Mesothelial cell of epicardium (in vitro differentiated cells): Measurements from ENCODE around the gene BEAN1. TPM values are rescaled to one million over a fixed set of nuclear protein-coding genes. Genes with fewer than 3 reads are reported as not detected.

Experiments used
- DNase-seq, 2 experiments: peaks; one replicate each; pipeline ENCODE4 v3.0.0; 2021; ENCODE audit warnings: low spot score in 2 of 2; ENCODE audit not compliant: unreplicated experiment in 2 of 2
- H3K27ac Mint-ChIP-seq: 2 replicates; pipeline ENCODE4 v1.8.0; 2021; ENCODE audit warnings: mixed read lengths
- H3K27me3 Mint-ChIP-seq: 2 replicates; pipeline ENCODE4 v1.8.0; 2021; ENCODE audit warnings: low read depth, mixed read lengths
- H3K36me3 Mint-ChIP-seq: 2 replicates; pipeline ENCODE4 v1.8.0; 2021; ENCODE audit warnings: mixed read lengths
- H3K4me1 Mint-ChIP-seq: 2 replicates; pipeline ENCODE4 v1.8.0; 2021; ENCODE audit warnings: mixed read lengths
- H3K4me3 Mint-ChIP-seq: 2 replicates; pipeline ENCODE4 v1.8.0; 2021; ENCODE audit warnings: mild to moderate bottlenecking, moderate library complexity, mixed read lengths
- H3K9me3 Mint-ChIP-seq: 2 replicates; pipeline ENCODE4 v1.8.0; 2021; ENCODE audit warnings: mixed read lengths
- total RNA-seq: library from RNA; stranded (reverse); gene quantifications from 3 replicates; pipeline ENCODE4 v1.2.1, GENCODE V29; 2021
- TF ChIP-seq, protein P1 (sequence below): fragments of 200-600 bp; sonication (generic); IDR thresholded peaks from one replicate; pipeline ENCODE4 v1.5.0; 2021; ENCODE audit warnings: antibody characterized with exemption; ENCODE audit not compliant: unreplicated experiment

BEAN1 gene
- total RNA-seq, 1 donor from 2014 or later, result 1.1 TPM

DNA sequence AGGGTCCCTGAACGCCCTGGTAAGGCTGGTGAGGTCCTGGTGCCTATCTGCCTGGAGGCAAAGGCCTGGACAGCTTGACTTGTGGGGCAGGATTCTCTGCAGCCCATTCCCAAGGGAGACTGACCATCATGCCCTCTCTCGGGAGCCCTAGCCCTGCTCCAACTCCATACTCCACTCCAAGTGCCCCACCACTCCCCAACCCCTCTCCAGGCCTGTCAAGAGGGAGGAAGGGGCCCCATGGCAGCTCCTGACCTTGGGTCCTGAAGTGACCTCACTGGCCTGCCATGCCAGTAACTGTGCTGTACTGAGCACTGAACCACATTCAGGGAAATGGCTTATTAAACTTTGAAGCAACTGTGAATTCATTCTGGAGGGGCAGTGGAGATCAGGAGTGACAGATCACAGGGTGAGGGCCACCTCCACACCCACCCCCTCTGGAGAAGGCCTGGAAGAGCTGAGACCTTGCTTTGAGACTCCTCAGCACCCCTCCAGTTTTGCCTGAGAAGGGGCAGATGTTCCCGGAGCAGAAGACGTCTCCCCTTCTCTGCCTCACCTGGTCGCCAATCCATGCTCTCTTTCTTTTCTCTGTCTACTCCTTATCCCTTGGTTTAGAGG is 23.5 kb upstream of the BEAN1 start:
- Mint-ChIP-seq H3K36me3 (no peaks in the 10 kb centered on the region), H3K4me1 (peaks cover 18% of the 10 kb centered on the region), H3K27ac (no peak overlapping the region), H3K9me3 (peaks cover 6% of the 10 kb centered on the region), H3K27me3 (peaks cover 14% of the 10 kb centered on the region), H3K4me3 (no peak overlapping the region)
- DNase-seq, result peak in 1 of 2 experiments; percentile 21
- TF ChIP-seq, protein P1, sequence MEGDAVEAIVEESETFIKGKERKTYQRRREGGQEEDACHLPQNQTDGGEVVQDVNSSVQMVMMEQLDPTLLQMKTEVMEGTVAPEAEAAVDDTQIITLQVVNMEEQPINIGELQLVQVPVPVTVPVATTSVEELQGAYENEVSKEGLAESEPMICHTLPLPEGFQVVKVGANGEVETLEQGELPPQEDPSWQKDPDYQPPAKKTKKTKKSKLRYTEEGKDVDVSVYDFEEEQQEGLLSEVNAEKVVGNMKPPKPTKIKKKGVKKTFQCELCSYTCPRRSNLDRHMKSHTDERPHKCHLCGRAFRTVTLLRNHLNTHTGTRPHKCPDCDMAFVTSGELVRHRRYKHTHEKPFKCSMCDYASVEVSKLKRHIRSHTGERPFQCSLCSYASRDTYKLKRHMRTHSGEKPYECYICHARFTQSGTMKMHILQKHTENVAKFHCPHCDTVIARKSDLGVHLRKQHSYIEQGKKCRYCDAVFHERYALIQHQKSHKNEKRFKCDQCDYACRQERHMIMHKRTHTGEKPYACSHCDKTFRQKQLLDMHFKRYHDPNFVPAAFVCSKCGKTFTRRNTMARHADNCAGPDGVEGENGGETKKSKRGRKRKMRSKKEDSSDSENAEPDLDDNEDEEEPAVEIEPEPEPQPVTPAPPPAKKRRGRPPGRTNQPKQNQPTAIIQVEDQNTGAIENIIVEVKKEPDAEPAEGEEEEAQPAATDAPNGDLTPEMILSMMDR, result no peak

DNA sequence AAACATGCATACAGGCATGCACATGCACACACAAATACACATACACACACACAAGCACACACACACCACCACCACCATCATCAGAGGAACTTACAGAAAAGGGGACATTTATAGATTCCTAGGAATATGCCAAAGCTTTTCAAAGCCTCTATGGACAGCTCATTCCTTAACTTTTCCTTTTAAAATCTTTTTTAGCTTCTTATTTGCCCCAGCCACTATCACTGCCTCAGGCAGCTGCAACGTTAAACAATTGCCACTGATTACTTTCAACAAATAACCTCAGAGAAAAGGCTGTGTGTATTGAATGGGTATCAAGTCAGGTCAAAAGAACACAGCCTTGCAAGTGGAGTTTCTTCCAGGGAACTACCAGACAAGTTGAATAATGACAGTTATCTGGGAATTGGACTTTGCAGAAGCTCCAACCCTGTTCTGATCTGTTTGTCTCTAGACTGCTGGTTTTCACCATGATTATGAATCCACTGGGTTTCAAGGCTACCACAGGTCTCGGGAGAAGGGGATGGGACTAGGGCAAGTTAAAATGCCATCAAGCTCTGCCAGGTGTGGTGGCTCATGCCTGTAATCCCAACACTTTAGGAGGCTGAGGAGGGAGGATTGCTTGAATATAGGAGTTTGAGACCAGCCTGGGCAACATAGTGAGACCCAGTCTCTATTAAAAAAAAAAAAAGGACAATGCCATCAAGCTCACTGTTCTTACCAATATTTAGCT is 21.9 kb upstream of the BEAN1 start:
- Mint-ChIP-seq H3K27me3 (peaks cover 14% of the 10 kb centered on the region), H3K9me3 (peaks cover 6% of the 10 kb centered on the region), H3K4me3 (no peak overlapping the region), H3K4me1 (peaks cover 30% of the 10 kb centered on the region), H3K36me3 (no peaks in the 10 kb centered on the region), H3K27ac (no peak overlapping the region)
- no peak for DNase-seq
- TF ChIP-seq, protein P1, result no peak

DNA sequence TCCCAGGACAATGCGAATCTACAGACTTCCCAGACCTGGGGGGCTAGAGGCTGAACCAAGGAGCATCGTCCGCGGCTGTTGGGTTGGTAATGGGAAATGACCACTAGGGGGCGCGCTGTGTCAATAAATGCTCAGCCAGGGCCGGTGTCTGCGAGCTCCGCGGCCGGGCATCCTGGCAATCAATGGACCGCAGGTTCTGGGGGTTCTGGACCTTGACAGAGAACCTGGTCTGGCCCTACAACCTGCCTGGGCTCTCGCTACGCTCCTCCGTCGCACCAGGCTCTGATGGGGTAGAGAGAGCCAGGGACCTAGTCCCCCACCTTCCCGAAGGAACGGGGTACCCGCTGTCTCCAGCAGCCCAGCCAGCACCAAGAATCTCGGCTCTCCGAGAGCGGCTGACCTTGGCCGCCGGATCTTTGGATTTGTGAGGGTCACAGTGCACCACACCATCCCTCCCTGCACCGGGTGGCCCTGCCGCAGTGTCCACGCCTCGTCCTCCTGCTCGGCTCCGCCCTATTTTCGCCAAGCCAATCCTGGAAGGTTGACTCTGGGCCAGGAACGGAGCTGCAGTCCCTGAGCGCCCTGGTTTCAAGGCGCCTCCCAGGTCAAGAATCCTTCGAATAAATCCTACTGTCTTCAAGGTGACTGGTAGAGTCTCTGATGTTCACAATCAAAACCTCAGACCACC is 20.4 kb upstream of the BEAN1 start:
- H3K27ac Mint-ChIP-seq, result peak overlapping the region; percentile 15
- DNase-seq, result peak; percentile 86 to 94
- TF ChIP-seq, protein P1, result peak; percentile 99
- peaks cover 14% of the 10 kb centered on the region for H3K27me3 Mint-ChIP-seq
- H3K9me3 Mint-ChIP-seq, result peaks cover 14% of the 10 kb centered on the region
- peak overlapping the region; percentile 78 for H3K4me3 Mint-ChIP-seq
- peaks cover 26% of the 10 kb centered on the region for H3K4me1 Mint-ChIP-seq
- peaks cover 3% of the 10 kb centered on the region for H3K36me3 Mint-ChIP-seq

DNA sequence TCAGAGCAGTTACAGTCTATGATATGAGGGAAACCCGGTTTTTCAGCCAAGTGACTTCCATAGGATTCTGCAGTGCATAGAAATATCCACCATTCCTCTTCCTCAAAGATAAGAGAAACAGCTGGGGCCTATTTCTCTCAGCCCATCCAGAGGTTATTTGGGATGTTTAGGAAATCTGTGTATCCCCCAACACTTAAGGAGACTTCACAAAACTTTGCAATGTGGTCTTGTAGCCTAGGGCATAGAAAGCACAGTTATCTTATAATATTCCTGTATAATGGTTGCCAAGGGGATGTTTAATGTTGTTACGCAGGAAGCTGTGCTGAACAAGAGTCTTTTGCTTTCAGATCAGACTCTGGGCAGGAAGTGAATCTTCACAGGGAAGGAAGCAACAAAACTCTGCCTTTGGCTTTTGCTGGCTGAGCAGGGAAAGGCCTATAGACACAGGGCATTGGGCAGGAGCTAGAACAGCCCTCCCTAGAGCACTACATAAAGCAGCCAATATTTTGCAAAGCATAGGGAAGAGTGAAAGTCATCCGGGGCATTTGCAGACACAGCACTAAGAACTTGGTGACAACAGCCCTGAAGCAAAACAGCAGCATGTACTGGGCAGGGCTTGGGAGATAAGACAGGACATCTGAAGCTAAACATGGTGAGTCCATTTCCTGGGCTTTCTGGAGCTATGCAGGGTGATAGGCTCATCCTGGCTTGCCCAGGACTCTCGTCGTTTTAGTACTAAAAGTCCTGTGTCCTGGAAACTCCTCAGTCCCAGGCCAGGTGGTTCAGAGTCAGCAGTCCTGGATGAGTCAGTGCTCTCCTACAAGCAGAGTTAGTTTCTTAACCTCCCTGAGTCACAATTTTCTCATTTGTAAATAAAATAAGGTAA is 18.7 kb upstream of the BEAN1 start:
- Mint-ChIP-seq H3K4me1 (peaks cover 26% of the 10 kb centered on the region), H3K36me3 (peaks cover 3% of the 10 kb centered on the region), H3K9me3 (peaks cover 24% of the 10 kb centered on the region), H3K4me3 (peak overlapping the region; percentile 45), H3K27ac (peak overlapping the region; percentile 97), H3K27me3 (peaks cover 14% of the 10 kb centered on the region)
- TF ChIP-seq, protein P1, result no peak
- peak in 1 of 2 experiments; percentile 35 for DNase-seq

DNA sequence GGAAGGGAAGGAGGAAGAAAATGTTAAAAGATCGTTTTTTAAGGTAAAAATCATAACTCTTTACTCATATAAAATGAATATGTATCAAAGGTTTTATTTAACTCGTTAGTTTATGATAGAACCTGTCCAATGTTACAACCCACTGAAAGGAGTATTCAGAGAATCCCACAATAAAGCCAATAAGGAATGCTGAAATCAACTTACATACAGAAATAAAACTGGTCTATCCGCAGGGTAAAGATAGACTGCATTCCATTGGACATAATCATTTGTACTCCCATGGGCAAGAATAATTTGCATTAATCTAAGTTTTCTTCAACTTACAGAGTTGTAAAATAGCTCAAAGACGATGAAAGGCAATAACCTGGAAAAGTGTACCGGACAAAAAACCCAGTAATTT is 17.9 kb upstream of the BEAN1 start:
- H3K27ac Mint-ChIP-seq, result peak overlapping the region; percentile 97
- peaks cover 28% of the 10 kb centered on the region for H3K9me3 Mint-ChIP-seq
- H3K36me3 Mint-ChIP-seq, result peaks cover 3% of the 10 kb centered on the region
- no peak for DNase-seq
- TF ChIP-seq, protein P1, result no peak
- peak overlapping the region; percentile 45 for H3K4me3 Mint-ChIP-seq
- peaks cover 26% of the 10 kb centered on the region for H3K4me1 Mint-ChIP-seq
- peaks cover 16% of the 10 kb centered on the region for H3K27me3 Mint-ChIP-seq
